GM18499 (cell line): Measurements from ENCODE around the gene ZNF862.

Experiments used
- ATAC-seq: cut with Tn5 transposase; IDR thresholded peaks from one replicate; pipeline ENCODE4 v1.9.1; 2021; ENCODE audit warnings: moderate number of reproducible peaks; ENCODE audit not compliant: insufficient read depth, unreplicated experiment

The ZNF862 gene

GRCh38 chr7:149839933-149840332 lies 1.8 kb downstream of the ZNF862 start:
- ATAC-seq, result no peak

- ATAC-seq, result no peak
These were observed 5.4 kb downstream of the ZNF862 start for GRCh38 chr7:149843566-149843965.

- no peak for ATAC-seq
These were observed 6.3 kb downstream of the ZNF862 start for GRCh38 chr7:149844445-149844844.

GRCh38 chr7:149845257-149845980 lies 7.2 kb downstream of the ZNF862 start:
- no peak for ATAC-seq

- ATAC-seq, result no peak
These were observed 7.8 kb downstream of the ZNF862 start for GRCh38 chr7:149846021-149846420.

- peak; percentile 83 for ATAC-seq
These were observed 8.4 kb downstream of the ZNF862 start for GRCh38 chr7:149846436-149847046.

- ATAC-seq, result no peak
These were observed 11.0 kb downstream of the ZNF862 start for GRCh38 chr7:149849174-149849573.

- no peak for ATAC-seq
These were observed 11.9 kb downstream of the ZNF862 start for GRCh38 chr7:149850007-149850594.

GRCh38 chr7:149850716-149851115 lies 12.5 kb downstream of the ZNF862 start:
- ATAC-seq, result no peak

GRCh38 chr7:149851449-149851848 lies 13.3 kb downstream of the ZNF862 start:
- ATAC-seq, result no peak

- ATAC-seq, result no peak
These were observed 15.0 kb downstream of the ZNF862 start for GRCh38 chr7:149853157-149853556.

- no peak for ATAC-seq
These were observed 16.6 kb downstream of the ZNF862 start for GRCh38 chr7:149854611-149855360.

- ATAC-seq, result no peak
These were observed 17.5 kb downstream of the ZNF862 start for GRCh38 chr7:149855361-149856305.

- ATAC-seq, result no peak
These were observed 18.4 kb downstream of the ZNF862 start for GRCh38 chr7:149856583-149856982.

- no peak for ATAC-seq
These were observed 21.2 kb downstream of the ZNF862 start for GRCh38 chr7:149859369-149859768.

- no peak for ATAC-seq
These were observed 21.7 kb downstream of the ZNF862 start for GRCh38 chr7:149859876-149860275.

GRCh38 chr7:149860821-149861727 lies 22.9 kb downstream of the ZNF862 start:
- no peak for ATAC-seq

- ATAC-seq, result no peak
These were observed 23.5 kb downstream of the ZNF862 start for GRCh38 chr7:149861728-149862045.

- no peak for ATAC-seq
These were observed 24.0 kb downstream of the ZNF862 start for GRCh38 chr7:149862156-149862555.
